ENCODE measurements around the gene MTFR2.

- TF ChIP-seq, protein P1, sequence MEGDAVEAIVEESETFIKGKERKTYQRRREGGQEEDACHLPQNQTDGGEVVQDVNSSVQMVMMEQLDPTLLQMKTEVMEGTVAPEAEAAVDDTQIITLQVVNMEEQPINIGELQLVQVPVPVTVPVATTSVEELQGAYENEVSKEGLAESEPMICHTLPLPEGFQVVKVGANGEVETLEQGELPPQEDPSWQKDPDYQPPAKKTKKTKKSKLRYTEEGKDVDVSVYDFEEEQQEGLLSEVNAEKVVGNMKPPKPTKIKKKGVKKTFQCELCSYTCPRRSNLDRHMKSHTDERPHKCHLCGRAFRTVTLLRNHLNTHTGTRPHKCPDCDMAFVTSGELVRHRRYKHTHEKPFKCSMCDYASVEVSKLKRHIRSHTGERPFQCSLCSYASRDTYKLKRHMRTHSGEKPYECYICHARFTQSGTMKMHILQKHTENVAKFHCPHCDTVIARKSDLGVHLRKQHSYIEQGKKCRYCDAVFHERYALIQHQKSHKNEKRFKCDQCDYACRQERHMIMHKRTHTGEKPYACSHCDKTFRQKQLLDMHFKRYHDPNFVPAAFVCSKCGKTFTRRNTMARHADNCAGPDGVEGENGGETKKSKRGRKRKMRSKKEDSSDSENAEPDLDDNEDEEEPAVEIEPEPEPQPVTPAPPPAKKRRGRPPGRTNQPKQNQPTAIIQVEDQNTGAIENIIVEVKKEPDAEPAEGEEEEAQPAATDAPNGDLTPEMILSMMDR (IDR thresholded peaks at IDR 0.05): no peak
- TF ChIP-seq, protein P2, sequence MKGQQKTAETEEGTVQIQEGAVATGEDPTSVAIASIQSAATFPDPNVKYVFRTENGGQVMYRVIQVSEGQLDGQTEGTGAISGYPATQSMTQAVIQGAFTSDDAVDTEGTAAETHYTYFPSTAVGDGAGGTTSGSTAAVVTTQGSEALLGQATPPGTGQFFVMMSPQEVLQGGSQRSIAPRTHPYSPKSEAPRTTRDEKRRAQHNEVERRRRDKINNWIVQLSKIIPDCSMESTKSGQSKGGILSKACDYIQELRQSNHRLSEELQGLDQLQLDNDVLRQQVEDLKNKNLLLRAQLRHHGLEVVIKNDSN (IDR thresholded peaks at IDR 0.05; ENCODE audit: borderline replicate concordance, low read depth): no peak
Observed at GRCh38 chr6:136188486-136188885, 61.6 kb downstream of the MTFR2 start.
